HG03432 (cell line): ENCODE data around the gene RELL1.

Experiments used
- ATAC-seq: cut with Tn5 transposase; IDR thresholded peaks from one replicate; pipeline ENCODE4 v1.9.1; 2021; ENCODE audit warnings: mild to moderate bottlenecking, moderate library complexity; ENCODE audit not compliant: unreplicated experiment

The RELL1 gene

DNA sequence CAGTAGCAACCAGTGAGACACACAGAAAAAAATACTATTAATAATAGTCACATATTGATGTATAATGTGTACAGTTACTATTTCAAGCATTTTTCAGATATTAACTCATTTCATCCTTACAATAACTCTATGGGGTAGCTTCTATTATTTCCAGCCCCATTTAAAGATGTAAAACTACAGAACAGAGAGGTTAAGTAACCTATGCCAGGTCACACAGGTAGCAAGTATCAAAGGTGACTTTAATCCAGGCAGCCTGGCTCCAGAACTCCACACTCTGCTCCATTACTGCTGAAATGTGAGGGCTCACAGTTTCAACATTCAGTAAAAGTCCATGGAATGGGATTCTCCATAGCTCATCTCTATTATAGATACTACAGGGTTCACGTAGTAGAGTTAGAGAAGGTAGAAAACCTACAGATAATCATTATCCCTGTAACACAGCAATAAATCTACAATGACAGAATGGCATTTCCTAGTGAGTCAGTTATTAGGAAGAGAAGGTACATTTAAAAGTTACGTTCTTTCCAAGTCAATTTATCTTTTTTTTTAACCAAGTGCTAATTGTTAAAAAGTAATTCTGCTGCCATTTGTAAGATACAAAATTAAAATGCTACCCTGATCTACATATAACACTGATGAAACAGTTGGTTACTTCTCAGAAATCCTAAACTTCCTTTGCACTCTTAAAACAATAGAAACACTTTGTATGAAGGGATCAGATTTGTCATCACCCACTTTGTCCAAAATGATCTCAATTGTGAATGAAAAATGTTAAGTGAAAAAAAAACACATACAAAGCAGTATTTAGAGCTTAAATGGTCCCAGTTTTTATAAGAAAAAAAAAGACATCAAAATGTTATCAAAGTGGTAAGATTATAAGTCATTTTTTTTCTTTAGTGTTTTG, 18.7 kb downstream of the RELL1 start:
- ATAC-seq, result no peak

DNA sequence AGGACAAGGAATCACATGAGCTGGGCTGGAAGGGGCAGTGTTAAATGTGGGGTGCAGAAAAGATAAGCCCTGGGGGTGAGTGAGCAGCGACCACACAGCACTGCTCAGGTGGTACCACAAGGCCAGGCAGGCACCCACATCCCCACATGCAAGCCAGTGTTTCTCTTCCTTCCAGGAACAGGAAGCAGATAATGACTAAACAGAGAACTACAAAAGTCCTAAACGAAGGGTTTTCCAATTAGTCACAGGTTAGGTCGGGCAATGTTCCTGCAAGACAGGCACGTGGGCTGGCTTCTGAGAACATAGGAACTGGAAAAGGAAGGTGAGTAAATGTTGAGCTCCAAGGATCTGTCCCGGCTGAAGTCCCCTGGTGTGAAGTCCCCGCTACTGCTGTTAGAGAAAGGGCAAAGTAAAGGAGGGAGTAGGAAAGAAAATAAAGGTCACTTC, 19.5 kb downstream of the RELL1 start:
- peak; percentile 70 for ATAC-seq

DNA sequence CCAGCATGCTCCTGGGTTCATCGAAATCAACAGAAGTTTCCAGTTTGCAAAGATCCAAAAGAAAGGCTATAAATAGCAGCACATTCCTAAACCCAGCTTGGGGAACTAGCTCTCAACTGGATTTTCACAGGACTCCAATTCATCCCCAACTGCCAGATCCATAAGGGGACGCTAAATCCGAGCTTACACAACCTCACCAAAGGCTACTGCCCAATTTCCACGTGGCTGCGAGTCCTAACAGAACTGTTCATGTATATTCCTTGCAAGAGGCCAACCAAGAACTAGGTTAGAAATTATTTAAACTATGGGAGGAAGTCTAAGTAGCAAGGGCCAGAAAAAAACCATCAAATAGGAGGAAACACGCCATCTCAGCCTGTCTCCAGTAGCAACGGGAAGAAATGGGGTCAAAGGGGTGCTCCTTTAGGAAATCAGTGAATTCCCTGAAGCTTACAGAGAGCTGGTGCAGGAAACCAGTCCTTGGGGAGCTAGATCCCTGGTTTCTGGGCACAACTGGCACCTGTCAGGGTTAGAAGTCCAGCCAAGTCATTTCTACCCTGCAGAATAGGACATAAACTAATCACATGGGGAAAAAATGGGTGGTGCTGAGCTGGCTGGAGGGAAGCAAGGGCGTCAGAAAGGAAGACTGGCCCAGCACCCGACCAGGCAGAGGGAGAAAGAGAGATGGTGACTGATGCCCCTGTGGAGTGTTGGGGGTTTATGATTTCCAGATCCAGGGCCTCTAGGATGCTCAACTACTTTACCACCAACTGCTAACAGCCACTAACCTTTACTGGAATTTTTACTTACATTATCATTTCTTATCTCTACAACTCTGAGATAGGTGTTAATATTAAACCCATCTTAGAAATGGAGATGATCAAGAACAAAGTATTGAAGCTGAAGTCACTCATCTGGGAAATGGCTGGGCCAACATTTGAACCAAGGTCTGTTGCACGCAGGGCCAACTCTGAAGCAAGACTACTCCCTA, 20.5 kb downstream of the RELL1 start:
- ATAC-seq, result no peak

- no peak for ATAC-seq
These were observed 21.5 kb downstream of the RELL1 start for GRCh38 chr4:37664696-37665095.

DNA sequence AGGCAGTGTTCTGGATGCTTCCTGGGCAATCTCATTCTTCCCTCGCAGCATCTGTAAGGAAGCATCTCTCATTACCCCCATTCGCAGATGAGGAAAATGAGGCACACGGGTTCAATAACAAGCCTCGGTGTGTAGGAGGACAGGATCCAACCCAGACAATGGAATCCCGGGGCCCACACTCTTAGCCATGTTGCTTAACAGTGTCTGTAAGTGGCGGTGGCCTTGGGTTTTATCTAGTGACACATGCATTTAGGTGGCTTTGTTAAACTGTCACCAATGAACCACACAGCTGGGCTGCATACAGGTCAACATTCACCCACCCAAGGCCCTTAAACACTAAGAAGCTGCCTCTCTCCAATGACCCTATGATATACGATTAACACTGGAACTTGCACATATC, 22.6 kb downstream of the RELL1 start:
- no peak for ATAC-seq

GRCh38 chr4:37662861-37663390, 23.2 kb downstream of the RELL1 start:
- ATAC-seq, result no peak

GRCh38 chr4:37662251-37662650, 23.9 kb downstream of the RELL1 start:
- no peak for ATAC-seq

DNA sequence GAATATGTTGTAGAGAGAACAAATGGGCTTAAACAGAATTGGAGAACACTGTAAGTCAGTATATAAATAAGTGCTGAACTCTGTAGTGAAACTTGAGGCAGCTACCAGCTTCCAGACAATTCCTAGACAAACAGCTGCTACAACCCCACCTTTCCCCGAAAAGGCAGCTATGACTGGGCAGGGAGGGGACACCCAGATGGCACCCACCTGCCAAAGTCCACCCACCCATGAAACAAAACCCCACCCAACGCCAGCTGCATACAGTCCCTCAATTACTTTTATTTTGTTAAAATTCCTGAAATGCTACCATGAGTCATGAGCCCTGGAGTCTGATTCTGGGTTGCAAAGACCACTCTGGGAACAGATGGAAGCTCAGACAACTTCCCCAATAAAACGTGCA, 24.4 kb downstream of the RELL1 start:
- ATAC-seq, result no peak

DNA sequence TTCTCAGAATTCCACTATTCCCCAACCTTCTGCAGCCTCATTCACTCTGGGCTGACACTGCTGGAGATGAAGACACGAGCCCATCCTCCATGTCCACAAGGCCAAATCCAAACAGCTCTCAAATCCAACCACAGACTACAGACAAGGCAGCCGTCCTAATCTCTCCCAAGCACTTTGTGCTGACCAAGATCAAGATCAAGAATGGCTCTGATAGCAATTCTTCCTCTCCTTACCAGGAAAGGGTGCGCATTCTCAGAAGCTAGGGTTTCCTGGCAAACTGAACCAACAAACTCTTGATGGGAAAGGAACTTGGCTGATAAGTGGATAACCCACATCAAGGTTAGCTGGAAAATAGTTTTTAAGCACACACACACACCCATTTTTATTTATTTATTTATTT, 26.5 kb downstream of the RELL1 start:
- no peak for ATAC-seq

DNA sequence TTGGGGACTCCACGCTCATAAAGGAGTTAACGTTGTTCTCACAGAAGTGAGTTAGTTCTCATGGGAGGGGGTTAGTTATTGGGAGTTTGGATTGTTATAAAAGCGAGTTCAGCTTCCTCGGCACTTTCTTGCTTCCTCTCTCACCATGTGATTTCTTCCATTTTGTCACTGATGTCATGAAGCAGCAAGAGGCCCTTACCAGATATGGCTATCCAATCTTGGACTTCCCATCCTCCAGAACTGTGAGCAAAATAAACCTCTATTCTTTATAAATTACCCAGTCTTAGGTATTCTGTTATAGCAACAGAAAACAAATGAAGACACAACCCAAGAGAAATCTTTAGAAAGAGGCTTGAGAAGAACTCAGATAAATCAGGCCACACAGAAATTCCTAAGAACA, 29.5 kb downstream of the RELL1 start:
- no peak for ATAC-seq

GRCh38 chr4:37653601-37654000, 32.6 kb downstream of the RELL1 start:
- peak; percentile 25 for ATAC-seq

DNA sequence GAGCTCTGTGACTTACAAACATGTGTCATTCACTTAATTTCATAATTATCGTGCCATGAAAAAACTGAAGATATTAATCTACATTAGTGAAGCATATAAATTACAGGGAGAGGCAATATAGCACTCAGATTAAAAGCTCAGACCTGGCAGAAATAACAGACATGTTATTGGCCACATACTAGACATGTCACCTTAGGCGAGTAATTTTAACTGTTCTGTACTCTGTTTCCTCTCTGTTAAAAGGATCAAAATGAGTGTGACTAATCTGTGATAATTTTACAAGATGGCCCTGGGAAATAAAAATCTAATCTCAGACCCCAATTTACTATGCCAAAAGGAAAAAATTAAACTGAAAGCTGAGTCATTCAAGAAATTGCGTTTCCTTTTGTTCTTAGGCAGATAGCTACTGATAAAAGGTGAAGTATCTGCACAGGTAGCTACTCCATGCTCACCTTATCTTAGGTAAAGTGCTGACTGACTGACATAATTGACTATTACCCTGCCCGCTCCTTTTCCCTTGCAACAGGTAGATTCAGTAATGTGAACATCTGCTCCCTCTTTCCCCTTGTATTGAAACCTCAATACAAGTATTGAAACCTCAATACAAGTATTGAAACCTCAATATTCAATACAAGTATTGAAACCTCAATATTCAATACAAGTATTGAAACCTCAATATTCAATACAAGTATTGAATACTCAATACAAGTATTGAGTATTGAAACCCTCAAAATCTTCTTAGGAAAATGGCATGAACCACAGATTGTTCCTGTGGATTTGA, 33.2 kb downstream of the RELL1 start:
- ATAC-seq, result peak; percentile 80

DNA sequence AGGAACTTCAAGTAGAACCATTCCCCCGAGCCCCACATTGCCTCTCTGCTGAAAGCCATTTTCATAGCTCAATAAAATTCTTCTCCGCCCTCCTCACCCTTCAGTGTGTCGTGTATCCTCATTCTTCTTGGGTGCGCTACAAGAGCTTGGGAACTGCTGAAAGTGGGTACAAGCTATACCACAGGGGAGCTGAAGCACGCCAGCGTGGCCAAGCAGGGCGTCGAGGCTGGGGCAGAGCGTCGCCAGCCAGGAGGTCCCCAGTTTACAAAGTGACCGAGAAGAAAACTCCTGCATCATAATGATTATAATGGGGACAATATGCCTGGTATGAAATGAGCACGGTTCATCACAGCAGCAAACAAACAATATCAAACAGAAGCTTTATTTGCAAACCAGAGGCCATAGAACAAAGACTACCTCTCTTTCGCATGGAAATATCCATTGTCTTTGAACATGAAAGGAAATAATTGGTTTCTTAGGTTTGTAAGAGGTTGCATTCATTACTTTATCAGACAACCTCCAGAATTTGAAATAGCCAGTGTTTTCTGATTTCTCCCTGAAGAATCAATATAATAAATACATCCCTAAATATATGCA, 34.3 kb downstream of the RELL1 start:
- ATAC-seq, result no peak

GRCh38 chr4:37650481-37650880, 35.7 kb downstream of the RELL1 start:
- no peak for ATAC-seq

DNA sequence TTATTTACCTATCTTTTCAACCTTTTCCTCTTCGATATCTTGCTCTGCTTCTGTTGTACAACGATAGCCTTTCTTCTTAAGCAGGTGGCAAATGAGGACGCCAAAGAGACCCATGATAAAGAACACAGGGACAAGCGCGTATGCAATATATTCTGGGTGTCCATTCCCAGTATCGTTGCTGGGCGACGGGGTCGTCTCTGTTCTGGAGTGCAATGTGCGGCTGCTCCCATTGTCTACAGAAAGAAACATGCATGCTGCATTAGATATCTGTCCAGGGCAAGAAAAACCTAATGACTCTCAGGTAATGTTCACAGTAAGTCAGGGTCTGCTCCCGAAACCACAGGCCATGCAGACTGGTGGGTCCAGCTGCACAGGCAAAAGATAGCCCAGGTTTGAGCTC, 36.9 kb downstream of the RELL1 start:
- ATAC-seq, result no peak

GRCh38 chr4:37648084-37648817, 37.9 kb downstream of the RELL1 start:
- ATAC-seq, result no peak

- ATAC-seq, result no peak
These were observed 39.9 kb downstream of the RELL1 start for GRCh38 chr4:37646247-37646646.

- ATAC-seq, result no peak
These were observed 40.4 kb downstream of the RELL1 start for GRCh38 chr4:37645736-37646135.

DNA sequence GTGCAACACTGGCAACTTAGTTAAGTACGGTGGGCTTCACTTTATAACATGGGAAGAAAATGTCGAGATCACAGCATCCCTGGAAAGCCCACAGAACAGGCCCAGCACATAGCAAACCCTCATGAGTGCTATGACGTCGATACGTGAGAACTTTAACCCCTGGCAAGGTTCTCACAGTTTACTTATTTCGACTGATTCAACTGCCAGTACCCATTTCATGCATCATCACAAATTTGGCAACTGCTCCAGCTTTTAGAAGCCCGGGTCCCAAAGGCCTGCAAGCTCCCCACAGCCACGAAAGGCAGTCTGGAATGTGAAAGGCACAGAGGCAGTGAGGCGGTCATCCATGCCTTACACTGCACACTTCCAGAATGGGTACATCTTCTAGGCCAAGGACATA, 41.2 kb downstream of the RELL1 start:
- no peak for ATAC-seq
